ENCODE measurements around the gene DGKI.

The DGKI gene

DNA sequence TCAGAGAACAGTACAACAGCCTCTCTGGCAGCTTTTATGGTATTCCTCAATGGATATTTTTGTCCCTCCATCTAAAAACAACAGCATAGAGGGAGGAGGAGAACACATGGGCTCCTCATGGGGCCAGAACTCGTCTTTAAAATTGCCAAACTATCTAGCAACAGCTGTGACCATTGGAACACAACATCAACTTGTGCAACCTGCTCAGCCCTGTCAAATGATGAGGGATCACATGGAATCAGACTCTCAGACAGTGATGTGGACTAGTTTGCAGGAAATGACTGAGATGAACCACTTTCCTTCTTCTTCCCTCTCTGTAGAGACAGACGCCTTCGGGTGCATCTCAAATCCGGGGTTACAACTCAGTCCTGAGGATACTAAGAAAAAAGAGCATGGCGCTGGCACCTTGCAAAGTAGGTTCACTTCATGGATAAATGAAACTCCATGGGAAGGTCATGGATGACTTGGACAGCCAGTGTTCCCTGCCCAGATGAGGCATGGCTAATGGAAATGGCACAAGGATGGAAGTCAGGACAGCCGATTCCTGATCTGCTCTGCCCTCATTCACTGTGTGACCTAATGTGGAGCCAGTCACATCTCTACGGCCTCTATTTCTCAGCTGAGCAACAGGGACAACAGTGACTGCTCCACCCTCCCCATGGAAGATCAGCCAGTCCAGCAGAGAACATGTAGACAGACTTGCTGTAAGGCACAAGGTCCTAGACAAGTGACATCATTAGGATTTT is 24.6 kb upstream of the DGKI start:
- no peak for DNase-seq

DNA sequence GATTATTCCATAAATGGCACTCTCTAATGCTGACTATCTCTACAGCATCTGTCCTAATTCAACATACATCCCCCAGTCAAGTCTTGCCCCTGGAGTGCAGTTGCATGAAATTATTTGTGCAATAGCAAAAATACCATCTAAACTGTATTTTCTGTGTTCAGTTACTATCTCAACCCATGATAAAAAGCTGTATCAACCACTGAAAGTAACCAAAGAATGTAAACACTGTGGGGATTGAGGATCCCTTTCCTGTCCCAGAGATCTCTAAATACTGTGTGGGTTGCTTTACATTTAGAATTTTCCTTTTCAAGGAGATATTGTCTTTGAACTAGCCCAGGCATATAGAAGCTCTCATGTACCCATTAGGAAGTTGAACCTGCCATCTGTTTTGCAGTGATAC is 23.9 kb upstream of the DGKI start:
- DNase-seq, result no peak

- DNase-seq, result no peak
Measured at GRCh38 chr7:137870078-137870477, 23.3 kb upstream of the DGKI start.

DNA sequence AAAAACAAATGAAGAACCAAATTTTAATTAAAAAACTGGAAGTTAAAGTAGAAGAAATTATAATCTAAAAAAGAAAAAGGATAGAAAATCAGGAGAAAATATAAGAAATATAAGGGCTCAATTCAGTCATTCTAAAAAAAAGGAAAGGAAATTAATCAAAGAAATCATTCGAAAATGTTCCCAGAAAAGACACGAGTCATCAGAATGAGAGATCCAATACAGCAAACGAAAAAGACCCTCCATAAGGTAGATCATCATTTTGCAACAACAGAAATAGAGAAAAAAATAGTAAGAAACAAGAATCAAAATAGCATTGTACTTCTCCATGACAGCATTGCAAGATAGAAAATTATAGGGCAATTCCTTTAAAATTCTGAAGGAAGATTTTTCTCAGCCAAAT is 22.5 kb upstream of the DGKI start:
- no peak for DNase-seq

- no peak for DNase-seq
Measured at GRCh38 chr7:137867289-137867688, 20.5 kb upstream of the DGKI start.

GRCh38 chr7:137865764-137866163 is 19.0 kb upstream of the DGKI start:
- DNase-seq, result no peak

DNA sequence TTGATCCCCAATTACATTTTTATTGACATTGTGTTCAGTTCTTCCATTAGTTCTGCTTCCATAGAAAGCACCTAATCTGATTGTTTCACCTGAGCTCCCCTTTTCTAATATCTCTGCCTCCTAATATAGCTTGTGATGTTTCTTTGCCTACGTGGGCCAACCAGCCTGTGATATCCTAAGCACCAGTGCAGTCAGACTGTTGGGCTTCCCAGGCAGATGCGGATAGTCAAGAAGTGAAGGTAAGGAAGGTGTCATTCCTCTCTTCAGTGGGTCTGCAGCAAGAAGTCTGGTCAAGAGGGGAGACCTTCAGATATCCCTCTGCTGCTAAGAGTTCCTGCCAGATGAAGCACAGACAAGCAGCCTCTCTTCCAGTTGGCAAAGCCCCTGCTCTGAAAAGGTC is 16.2 kb upstream of the DGKI start:
- no peak for DNase-seq

DNA sequence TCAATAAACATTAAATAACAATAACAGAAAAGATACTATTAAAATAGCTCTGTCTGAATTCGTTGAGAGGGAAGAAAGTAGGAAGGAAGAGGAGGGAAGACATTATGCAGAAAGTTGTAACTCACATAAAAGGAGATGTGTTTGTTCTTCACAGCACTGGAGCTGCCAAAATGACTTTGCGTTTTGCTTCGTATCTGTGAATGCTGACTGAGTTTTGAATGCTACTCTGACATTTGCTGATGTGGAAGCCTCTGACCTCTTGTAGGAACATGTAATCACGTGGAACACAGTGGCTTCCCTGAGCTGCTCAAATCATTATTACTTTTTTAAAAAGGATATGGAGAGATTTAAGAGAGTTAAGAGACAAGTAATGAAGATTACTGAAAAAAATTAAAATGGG is 15.6 kb upstream of the DGKI start:
- no peak for DNase-seq

GRCh38 chr7:137860542-137860941 is 13.8 kb upstream of the DGKI start:
- DNase-seq, result no peak

DNA sequence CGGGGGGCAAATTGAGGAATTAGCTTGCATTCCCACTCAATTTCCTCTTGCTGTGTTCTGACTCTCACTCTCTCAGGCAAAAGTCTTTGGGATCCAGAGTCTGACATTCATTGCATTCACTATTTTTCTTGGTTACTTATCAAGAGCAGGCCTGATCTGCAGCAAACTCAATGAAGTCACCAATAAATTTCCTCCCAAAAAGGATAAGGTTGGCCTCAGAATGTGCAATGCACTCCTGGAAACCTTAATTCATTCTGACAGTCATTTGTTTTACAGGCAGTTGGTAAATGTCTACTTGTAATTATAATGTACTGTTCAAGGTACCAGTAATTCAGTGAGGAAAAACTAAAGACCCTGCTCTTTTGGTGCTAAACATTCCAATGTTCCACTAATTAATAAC is 6.3 kb upstream of the DGKI start:
- DNase-seq, result no peak

GRCh38 chr7:137852108-137852507 is 5.3 kb upstream of the DGKI start:
- no peak for DNase-seq

DNA sequence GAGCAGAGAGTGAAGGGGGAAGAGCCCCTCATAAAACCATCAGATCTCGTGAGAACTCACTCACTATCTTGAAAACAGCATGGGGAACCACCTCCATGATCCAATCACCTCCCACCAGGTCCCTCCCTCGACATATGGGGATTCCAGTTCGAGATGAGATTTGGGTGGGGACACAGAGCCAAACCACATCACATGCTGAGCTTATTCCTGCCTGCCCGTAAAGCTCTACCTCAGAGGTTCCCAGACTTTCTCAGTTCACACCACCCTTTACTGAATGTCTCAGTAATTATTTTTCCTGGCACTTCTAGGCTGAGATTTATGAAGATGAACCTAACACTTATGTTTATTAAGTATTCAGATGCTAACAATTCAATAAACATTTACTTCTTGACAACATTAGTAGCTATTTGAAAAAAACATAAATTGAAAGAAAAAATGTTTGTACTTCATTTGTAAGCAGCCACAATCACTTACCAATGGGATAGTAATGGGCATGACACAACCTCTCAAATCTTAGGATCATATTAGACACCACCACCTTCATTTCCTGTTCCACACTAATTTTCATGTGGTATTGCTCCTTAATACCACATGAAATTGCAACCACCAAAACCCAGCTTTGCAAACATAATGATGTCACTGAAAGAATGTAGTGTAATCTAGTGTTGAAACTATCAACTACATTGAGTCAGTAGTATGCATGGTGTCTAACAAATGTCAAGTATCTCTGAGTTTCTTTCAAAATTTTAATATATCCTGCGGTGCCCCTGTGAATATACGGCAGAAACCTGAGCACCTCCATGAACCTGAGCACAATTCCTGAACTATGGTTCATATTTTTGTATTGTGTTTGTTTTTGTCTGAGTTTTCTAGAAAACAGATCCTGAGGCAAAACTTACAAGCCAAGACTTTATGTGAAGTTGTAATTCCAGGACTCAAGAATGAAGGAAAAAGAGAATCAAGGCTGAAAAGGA is 4.5 kb upstream of the DGKI start:
- no peak for DNase-seq

DNA sequence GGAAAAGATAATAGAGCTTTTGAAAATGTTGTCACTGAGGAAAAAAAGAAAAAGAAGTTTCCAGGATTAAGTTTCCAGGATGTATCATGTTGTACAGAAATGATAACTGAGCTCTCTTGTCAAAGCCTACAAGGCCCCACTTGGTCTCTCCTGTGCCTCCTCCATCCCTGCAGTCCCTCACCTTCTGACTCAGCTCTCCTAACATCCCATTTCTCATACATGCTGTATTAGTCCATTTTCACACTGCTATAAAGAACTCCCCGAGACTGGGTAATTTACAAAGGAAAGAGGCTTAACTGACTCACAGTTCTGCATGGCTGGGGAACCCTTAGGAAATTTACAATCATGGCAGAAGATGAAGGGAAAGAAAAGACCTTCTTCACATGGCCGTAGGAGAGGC is 3.8 kb upstream of the DGKI start:
- DNase-seq, result no peak

DNA sequence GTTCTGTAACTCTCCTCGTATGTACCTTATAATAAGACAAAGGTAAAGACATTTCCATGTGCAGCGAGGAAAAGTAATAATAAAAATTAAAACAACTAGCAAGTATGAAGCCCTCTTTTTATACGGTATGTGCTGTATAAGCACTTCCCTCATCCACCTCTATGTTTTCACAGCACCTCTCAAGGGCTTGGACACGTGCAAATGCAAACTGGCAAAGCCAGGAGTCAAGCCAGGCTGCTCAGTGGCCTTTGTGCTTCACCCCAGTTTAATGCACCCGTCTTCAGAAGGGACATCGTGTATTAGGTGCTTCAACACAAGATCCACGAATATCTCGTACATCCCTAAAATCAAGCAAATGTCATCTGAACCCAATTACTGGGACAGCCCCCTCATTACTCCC is 1.3 kb upstream of the DGKI start:
- DNase-seq, result no peak

DNA sequence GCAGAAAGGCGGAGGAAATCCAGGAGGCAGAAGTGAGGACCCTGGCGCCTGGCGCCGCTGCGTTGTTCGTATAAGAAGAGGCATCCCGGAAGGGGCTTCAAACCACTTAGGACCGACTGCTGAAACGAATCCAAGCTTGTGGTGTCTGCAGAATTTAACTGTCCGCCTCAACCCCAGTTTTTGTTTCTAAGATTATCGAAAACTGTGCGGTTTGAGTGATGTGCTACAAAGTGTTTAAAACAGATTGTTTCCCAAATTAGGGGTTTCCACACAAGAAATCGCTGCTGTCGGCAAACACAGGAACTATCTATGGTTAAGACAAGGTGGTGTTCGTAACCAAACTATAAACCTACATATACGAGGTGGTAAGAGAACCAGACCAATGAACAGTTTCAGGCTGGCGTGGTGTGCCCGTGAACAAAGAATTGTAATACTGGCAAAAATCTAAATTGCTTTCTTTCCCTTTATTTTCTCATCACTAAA is 835 bp upstream of the DGKI start:
- peak in 1 of 2 experiments; percentile 9 for DNase-seq

- no peak for DNase-seq
Measured at GRCh38 chr7:137846549-137846826, 286 bp downstream of the DGKI start.

- DNase-seq, result no peak
Measured at GRCh38 chr7:137844677-137845425, 1.9 kb downstream of the DGKI start.

GRCh38 chr7:137839903-137840779 is 6.6 kb downstream of the DGKI start:
- no peak for DNase-seq

DNA sequence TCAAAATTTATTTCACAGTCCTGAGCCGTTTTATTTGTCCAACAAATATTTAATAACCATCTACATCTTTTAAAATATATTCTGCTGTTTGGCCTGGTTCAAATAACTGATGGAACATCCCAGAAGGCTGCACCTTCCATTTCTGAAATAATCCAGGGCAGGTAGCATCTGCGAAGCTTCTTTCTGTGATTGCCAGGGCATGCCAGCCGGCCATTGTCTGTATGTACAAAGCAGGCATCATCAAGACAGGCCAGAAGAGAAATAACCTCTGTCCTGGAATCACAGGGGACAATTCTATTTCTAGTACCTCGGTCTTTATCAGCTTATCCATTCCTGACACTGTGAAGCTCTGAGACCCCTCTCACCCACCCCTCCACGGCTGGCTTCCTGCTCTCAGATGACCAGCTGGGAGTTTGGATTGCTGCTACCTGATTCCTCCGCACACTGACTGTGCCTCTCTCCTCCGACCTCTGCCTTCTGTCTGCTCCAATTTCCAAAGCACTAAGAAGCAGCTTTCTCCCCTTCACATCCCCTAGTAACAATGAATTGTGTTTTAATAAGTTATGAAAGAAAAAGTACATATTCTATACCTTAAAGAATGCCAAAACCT is 8.0 kb downstream of the DGKI start:
- DNase-seq, result no peak

DNA sequence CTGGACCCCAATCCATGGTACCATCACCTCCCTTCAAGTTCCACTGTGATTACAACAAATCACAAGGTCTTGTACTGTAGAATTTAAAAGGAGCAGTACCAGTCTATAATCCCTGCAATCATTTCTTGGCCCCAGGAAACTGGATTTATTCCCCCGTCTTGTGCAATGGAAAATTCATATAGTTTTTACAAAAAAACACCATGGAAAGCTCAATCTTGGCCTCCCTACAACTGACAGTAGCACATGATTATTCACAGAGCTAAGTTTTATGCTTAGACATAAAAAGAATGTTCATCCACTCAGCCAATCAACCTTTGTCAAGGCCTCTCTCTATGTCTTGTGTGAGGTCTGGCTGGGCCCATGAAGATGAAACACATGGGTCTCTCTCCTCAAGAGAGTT is 10.2 kb downstream of the DGKI start:
- DNase-seq, result no peak

- DNase-seq, result no peak
Measured at GRCh38 chr7:137836113-137836509, 10.7 kb downstream of the DGKI start.

DNA sequence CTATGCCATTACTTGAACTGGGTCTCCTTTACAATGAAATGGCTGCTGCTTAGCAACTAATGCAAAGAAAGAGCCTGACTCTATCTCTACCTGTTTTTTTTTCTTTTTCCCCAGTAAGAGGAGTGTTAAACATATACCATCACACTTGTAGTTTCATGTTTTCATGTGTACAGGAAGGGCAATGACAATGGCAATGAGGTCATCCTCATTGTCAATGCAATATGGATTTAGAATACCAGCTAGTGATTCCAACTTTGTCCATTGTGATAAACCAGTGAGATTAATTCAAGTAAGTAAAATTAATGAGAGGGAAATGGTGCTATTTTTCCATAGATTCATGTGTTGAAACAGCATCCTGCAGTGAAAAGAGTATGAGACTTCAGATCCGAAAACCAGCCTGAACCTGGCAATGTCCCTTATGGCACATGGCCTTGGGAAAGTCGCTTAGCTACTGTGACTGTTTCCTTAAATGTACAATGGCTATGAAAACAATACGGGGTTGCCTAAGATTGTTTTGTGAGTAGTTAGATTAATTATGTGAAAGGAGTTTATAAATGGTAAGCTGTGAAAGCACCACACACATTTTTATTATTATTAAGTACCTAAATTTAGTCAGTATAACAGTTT is 11.2 kb downstream of the DGKI start:
- no peak for DNase-seq

Measured in activated CD4-positive, alpha-beta T cell treated with anti-CD3 and anti-CD28 coated beads, Interleukin-2, amount 50 U/mL, for 48 hours (primary cell).